ENCODE measurements around the gene IRX4. TPM values are rescaled to one million over a fixed set of nuclear protein-coding genes. Genes with fewer than 3 reads are reported as not detected.

The IRX4 gene
- total and polyA plus RNA-seq, 8 donors: 14.8 TPM; not detected in 7

GRCh38 chr5:1912951-1913565 is 30.3 kb upstream of the IRX4 start:
- Histone ChIP-seq H3K4me3 (no peak overlapping the region), H3K9me3 (peaks cover 0 to 14% (median 12%) of the 10 kb centered on the region in 4 donors), H3K36me3 (no peaks in the 10 kb centered on the region), H3K4me1 (no peaks in the 10 kb centered on the region), H3K27me3 (peaks cover 0 to 29% (median 4%) of the 10 kb centered on the region in 3 donors), H3K27ac (no peak overlapping the region)
- 74 to 83% (median 80%) methylated on average over 15 to 18 of the region's 18 CpGs for WGBS, 5 donors
- no peak for TF ChIP-seq POLR2AphosphoS5 (IDR thresholded peaks at IDR 0.05)
- TF ChIP-seq EP300 (IDR thresholded peaks at IDR 0.05): no peak
- TF ChIP-seq, protein P1, sequence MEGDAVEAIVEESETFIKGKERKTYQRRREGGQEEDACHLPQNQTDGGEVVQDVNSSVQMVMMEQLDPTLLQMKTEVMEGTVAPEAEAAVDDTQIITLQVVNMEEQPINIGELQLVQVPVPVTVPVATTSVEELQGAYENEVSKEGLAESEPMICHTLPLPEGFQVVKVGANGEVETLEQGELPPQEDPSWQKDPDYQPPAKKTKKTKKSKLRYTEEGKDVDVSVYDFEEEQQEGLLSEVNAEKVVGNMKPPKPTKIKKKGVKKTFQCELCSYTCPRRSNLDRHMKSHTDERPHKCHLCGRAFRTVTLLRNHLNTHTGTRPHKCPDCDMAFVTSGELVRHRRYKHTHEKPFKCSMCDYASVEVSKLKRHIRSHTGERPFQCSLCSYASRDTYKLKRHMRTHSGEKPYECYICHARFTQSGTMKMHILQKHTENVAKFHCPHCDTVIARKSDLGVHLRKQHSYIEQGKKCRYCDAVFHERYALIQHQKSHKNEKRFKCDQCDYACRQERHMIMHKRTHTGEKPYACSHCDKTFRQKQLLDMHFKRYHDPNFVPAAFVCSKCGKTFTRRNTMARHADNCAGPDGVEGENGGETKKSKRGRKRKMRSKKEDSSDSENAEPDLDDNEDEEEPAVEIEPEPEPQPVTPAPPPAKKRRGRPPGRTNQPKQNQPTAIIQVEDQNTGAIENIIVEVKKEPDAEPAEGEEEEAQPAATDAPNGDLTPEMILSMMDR (IDR thresholded peaks at IDR 0.05): no peak
- no peak for TF ChIP-seq POLR2A (IDR thresholded peaks at IDR 0.05)
- DNase-seq: no peak
- intact Hi-C loops (cut with DNase I; ENCODE audit: low total_unique reads): no loop called here

DNA sequence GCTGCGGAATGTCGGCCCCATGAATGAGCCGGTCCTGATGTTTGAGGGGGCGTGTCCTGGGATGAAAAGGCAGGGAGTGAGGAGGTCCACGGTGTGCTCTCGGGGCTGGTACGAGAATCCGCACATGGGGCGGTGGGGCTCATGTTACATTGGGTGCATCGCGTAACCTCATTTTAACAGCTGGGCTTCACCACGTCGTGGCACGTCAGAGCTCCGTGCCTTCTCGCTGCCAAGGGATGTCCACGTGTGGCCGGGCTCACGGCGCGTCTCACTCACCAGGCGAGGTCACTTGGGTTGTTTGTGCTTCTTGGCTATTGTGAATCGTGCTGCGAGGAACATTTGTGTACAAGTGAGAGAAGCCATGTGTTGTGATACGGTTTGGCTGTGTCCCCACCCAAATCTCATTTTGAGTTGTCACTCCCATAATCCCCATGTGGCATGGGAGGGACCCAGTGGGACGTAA is 29.1 kb upstream of the IRX4 start:
- intact Hi-C loops (cut with DNase I; ENCODE audit: low total_unique reads): no loop called here
- peaks cover 0 to 14% (median 12%) of the 10 kb centered on the region in 4 donors for H3K9me3 ChIP-seq
- TF ChIP-seq EP300 (IDR thresholded peaks at IDR 0.05): no peak
- no peak overlapping the region for H3K4me3 ChIP-seq
- no peaks in the 10 kb centered on the region for H3K36me3 ChIP-seq
- no peak for DNase-seq
- no peaks in the 10 kb centered on the region for H3K4me1 ChIP-seq
- H3K27ac ChIP-seq: no peak overlapping the region
- WGBS, 5 donors: 84 to 88% (median 86%) methylated on average over 26 of the region's 26 CpGs
- H3K27me3 ChIP-seq: peaks cover 0 to 20% (median 4%) of the 10 kb centered on the region in 3 donors

DNA sequence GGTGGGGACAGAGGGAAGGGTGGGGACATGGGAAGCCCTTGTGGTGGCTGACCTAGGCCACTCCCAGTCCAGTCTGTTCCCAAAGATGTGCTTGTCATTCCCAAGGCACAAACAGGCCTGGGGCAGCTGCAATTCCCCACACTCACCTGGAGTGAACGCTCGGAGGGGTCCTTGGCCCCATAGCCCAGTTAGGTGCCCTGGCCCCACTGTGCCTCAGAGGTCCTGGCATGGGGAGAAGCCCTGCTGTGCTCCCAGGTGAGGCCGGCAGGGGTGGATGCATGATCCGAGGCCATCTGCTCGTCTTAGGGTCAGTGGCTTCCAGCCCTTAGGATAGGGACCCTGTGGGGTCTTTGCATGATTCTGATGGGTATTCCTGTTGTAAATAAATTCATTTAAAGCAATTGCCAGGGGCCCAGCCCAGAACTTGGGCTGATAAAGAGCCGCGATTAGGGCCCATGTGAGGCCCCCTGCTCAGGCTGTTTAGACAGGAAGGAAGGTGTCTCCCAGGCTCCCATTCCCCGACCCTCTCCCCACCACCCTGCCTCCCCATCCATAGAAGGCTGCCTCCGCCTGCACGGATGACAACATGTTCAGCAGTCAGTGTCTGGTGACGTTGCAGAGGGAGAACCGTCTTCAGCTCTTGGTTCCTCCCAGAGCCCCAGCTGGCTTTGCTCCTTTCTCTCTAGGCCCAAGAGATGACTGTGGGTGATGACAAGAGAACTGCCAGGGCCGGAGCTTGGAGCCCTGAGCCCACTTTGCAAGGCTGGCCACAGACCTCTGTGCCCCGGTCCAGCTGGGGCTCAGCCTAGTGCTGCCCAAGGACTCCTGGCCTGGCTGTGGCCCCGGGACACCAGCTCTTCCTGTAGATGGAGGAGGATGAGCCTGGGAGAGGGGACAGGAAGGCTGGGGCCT is 28.4 kb upstream of the IRX4 start:
- intact Hi-C loops (cut with DNase I; ENCODE audit: low total_unique reads): no loop called here
- WGBS, 5 donors: 76 to 89% (median 84%) methylated on average over 12 to 15 of the region's 15 CpGs
- H3K36me3 ChIP-seq: no peaks in the 10 kb centered on the region
- no peak for TF ChIP-seq POLR2A (IDR thresholded peaks at IDR 0.05)
- H3K4me3 ChIP-seq: no peak overlapping the region
- H3K27ac ChIP-seq: no peak overlapping the region
- DNase-seq: no peak
- peaks cover 0 to 14% (median 12%) of the 10 kb centered on the region in 4 donors for H3K9me3 ChIP-seq
- H3K27me3 ChIP-seq: peaks cover 0 to 13% (median 2%) of the 10 kb centered on the region in 3 donors
- no peaks in the 10 kb centered on the region for H3K4me1 ChIP-seq

- no peak for DNase-seq
- no peaks in the 10 kb centered on the region for H3K36me3 ChIP-seq
- peaks cover 0 to 8% (median 0%) of the 10 kb centered on the region in 3 donors for H3K27me3 ChIP-seq
- H3K27ac ChIP-seq: no peak overlapping the region
- no peaks in the 10 kb centered on the region for H3K4me1 ChIP-seq
- peaks cover 3 to 17% (median 16%) of the 10 kb centered on the region in 4 donors for H3K9me3 ChIP-seq
- intact Hi-C loops (cut with DNase I; ENCODE audit: low total_unique reads): no loop called here
- WGBS, 5 donors: 83 to 89% (median 85%) methylated on average over 16 to 31 of the region's 31 CpGs
- TF ChIP-seq POLR2A (IDR thresholded peaks at IDR 0.05) (no peak), POLR2AphosphoS5 (IDR thresholded peaks at IDR 0.05) (no peak)
- TF ChIP-seq, protein P1 (IDR thresholded peaks at IDR 0.05): no peak
- no peak overlapping the region for H3K4me3 ChIP-seq
Observed at GRCh38 chr5:1910081-1910760, 27.5 kb upstream of the IRX4 start.

- DNase-seq: no peak
- Histone ChIP-seq H3K36me3 (no peaks in the 10 kb centered on the region), H3K27me3 (peaks cover 0 to under 1% (median 0%) of the 10 kb centered on the region in 3 donors), H3K4me1 (no peaks in the 10 kb centered on the region), H3K9me3 (peaks cover 3 to 17% (median 16%) of the 10 kb centered on the region in 4 donors), H3K4me3 (no peak overlapping the region), H3K27ac (no peak overlapping the region)
- 85 to 92% (median 89%) methylated on average over 10 to 15 of the region's 15 CpGs for WGBS, 5 donors
- intact Hi-C loops (cut with DNase I; ENCODE audit: low total_unique reads): no loop called here
- no peak for TF ChIP-seq EP300 (IDR thresholded peaks at IDR 0.05)
- TF ChIP-seq POLR2A (IDR thresholded peaks at IDR 0.05): no peak
- TF ChIP-seq, protein P1 (IDR thresholded peaks at IDR 0.05): no peak
- no peak for TF ChIP-seq POLR2AphosphoS5 (IDR thresholded peaks at IDR 0.05)
Observed at GRCh38 chr5:1909346-1909985, 26.7 kb upstream of the IRX4 start.
